ENCODE measurements around the gene HABP2. TPM values are rescaled to one million over a fixed set of nuclear protein-coding genes. Genes with fewer than 3 reads are reported as not detected.
A peak's percentile ranks its signal among the peaks of the same experiment; 100 is the strongest.

HABP2 gene
- total RNA-seq, 1 donor from 2014 or later, result 0.63 TPM

DNA sequence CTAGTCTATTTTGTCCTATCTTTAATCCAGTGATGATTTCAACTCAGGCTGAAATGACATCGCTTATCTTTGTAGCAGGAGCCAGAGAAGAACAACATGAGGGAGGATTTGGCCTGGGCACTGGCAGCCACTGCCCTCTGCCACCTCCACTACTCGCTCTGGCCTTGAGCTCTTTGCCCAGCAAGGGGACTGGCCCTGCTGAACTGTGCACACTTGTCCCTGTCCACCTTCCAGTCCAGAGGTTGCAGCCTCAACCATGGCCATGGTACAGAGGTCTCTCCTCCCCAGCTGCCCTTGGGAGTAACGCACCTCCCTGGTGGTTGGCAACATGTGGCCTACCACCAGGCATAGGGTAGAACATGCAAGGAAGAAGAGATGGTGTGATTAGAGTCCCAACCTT, 8.4 kb downstream of the HABP2 start:
- DNase-seq (ENCODE audit: low read depth), result no peak
- TF ChIP-seq, protein P1, sequence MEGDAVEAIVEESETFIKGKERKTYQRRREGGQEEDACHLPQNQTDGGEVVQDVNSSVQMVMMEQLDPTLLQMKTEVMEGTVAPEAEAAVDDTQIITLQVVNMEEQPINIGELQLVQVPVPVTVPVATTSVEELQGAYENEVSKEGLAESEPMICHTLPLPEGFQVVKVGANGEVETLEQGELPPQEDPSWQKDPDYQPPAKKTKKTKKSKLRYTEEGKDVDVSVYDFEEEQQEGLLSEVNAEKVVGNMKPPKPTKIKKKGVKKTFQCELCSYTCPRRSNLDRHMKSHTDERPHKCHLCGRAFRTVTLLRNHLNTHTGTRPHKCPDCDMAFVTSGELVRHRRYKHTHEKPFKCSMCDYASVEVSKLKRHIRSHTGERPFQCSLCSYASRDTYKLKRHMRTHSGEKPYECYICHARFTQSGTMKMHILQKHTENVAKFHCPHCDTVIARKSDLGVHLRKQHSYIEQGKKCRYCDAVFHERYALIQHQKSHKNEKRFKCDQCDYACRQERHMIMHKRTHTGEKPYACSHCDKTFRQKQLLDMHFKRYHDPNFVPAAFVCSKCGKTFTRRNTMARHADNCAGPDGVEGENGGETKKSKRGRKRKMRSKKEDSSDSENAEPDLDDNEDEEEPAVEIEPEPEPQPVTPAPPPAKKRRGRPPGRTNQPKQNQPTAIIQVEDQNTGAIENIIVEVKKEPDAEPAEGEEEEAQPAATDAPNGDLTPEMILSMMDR (conservative IDR thresholded peaks at IDR 0.05; ENCODE audit: low read depth, low read length), result no peak
- no peak overlapping the region for H3K4me3 ChIP-seq (ENCODE audit: low read depth, low read length)

DNA sequence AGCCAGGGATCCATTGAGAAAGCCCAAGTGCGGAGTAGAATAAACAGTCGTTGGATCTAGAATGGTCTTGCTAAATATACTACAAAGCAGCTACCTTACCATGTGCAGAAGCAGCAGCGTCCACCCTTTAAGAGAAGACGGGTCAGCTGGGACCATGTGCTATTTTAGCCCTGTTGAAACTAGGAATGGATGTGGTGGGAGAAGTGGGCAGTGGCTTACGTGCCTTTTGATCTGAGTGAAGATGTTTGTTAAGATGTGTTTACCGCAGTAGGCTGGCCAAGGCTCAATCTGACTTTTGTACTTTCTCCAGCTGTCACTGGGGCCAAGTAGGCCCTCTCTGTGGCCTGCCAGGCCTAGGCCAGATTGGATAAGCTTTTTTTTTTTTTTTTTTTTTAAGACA, 9.2 kb downstream of the HABP2 start:
- DNase-seq (ENCODE audit: low read depth), result no peak
- TF ChIP-seq, protein P1 (conservative IDR thresholded peaks at IDR 0.05; ENCODE audit: low read depth, low read length), result no peak
- H3K4me3 ChIP-seq (ENCODE audit: low read depth, low read length), result no peak overlapping the region

DNA sequence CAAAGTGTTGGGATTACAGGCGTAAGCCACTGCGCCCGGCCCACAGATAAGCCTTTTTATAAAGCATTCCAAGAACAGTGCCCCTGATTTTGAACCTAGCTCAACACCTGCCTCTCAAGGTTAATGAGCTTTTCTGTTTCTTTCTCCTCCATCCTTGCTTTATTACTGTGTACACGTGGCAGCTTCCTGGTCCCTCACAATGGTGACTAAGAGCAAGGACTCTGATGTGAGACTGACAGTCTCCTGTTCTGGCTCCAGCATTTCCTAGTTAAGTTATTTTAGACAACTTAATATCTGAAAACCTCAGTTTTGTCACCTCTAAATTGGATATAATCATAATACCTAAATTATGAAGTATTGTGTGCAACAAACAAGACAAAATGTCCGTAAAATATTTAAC, 9.9 kb downstream of the HABP2 start:
- TF ChIP-seq, protein P1 (conservative IDR thresholded peaks at IDR 0.05; ENCODE audit: low read depth, low read length), result no peak
- no peak overlapping the region for H3K4me3 ChIP-seq (ENCODE audit: low read depth, low read length)
- no peak for DNase-seq (ENCODE audit: low read depth)

DNA sequence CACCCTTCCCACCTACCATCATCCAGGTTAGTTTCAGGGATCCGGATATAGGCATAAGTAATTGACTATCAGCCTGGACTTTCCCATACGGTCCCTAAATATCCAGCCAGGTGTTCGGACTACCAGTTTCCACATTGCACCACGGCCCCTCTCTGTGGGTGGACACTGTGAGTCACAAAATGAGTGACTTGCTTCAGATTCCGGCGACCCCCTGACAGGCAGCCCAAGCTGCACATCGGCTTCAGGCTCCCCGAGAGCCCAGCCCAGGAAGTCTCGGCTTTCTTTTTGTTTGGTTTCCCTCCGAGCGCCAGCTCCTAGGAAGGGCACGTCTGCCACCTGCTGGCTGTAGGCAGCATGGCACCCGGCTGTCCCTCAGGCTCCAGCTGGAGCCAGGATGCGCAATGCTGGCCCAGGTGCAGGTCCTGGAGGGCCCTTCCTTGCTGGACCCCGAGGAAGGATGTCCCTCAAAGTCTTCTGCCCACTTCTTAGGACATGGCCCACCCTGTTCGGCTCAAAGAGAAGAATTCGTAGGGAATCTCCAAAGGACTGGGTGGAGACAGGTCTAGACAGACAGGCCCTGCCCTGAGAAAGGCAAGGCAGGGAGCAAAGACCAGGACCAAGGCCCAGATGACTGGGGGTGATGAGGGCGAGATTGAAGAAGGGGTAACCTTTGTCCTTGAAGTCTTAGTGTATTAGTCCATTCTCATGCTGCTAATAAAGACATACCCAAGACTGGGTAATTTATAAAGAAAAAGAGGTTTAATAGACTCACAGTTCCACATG, 10.6 kb downstream of the HABP2 start:
- DNase-seq (ENCODE audit: low read depth), result no peak
- TF ChIP-seq, protein P1 (conservative IDR thresholded peaks at IDR 0.05; ENCODE audit: low read depth, low read length), result peak; percentile 96
- peak overlapping the region; percentile 50 for H3K4me3 ChIP-seq (ENCODE audit: low read depth, low read length)

DNA sequence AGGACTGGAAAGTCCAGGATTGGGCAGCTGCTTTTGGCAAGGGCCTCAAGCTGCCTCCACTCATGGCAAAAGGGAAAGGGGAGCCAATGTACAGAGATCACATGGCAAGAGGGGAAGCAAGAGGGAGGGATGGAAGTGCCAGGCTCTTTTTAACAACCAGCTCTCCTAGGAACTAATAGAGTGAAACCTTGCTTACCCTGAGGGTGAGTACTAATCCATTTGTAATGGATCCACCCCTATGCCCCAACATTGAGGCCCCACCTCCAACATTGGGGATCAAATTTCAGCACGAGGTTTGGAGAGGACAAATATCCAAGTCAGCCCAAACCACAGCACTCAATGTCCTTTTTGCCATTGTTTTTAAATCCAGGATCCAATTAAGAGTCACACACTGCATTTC, 12.5 kb downstream of the HABP2 start:
- TF ChIP-seq, protein P1 (conservative IDR thresholded peaks at IDR 0.05; ENCODE audit: low read depth, low read length), result no peak
- no peak for DNase-seq (ENCODE audit: low read depth)
- H3K4me3 ChIP-seq (ENCODE audit: low read depth, low read length), result no peak overlapping the region

DNA sequence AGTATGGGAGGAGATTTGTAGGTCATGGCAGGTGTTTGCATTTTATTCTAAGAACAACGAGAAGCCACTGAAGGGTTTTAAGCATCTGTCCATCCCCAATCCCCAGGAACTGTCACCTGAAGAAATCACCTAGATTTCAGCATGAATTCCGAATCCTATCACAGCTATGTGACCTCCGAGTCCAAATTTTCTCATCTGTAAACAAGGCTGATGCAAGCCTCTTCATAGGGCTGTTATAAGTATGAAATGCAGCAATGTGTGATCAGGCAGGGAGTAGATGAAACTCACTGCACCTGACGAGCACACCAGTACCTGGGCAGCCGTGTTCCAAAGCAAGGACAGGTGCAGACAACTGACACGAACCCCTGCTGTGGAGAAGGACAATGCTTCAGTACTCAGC, 14.0 kb downstream of the HABP2 start:
- no peak overlapping the region for H3K4me3 ChIP-seq (ENCODE audit: low read depth, low read length)
- TF ChIP-seq, protein P1 (conservative IDR thresholded peaks at IDR 0.05; ENCODE audit: low read depth, low read length), result no peak
- no peak for DNase-seq (ENCODE audit: low read depth)

DNA sequence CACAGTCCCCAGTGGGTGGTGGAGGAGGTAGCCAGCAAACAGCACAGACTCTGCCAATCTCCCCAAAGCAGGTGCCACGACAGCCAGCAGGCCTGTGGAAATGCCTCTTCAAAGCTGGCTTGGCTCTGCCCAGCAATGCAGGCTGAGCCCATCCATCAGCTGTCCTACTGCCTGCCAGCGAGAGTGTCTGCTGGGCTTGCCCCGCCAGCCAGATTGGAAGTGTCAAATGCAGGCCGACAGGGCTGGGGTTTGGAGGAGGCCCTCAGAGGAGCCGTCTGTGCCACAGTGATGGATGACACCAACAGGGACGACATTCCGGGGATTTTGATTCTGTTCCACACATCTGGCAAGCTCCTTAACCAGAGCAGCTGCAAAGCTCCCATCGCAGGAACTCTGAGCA, 16.7 kb downstream of the HABP2 start:
- no peak overlapping the region for H3K4me3 ChIP-seq (ENCODE audit: low read depth, low read length)
- TF ChIP-seq, protein P1 (conservative IDR thresholded peaks at IDR 0.05; ENCODE audit: low read depth, low read length), result no peak
- DNase-seq (ENCODE audit: low read depth), result no peak

Data from epithelial cell of proximal tubule (primary cell).